Tibial nerve (tissue), 4 donors: ENCODE measurements around the gene RGSL1.
A peak's percentile ranks its signal among the peaks of the same experiment; 100 is the strongest.

Experiments used
- EP300 ChIP-seq, 2 donors: sonication (generic); formaldehyde crosslinking; IDR thresholded peaks; one replicate each; pipeline ENCODE4 v1.6.1; 2017; ENCODE audit warnings: antibody characterized with exemption in 2 of 2, mild to moderate bottlenecking in 1 of 2
- POLR2A ChIP-seq, 2 donors: fragments of 450-650 bp; IDR thresholded peaks; one replicate each; pipeline ENCODE4 v1.6.1; 2017; ENCODE audit warnings: antibody characterized with exemption in 2 of 2, mild to moderate bottlenecking in 2 of 2, moderate library complexity in 2 of 2
- TF ChIP-seq, protein P1 (sequence below), 5 experiments: fragments of 200-600 bp in 3 of 5; fragments of 450-650 bp in 2 of 5; sonication (generic) in 3 of 5; IDR thresholded peaks; one replicate each; pipeline ENCODE4 v1.5.1; 2016 to 2019; ENCODE audit warnings: antibody characterized with exemption in 5 of 5, mild to moderate bottlenecking in 3 of 5, moderate library complexity in 2 of 5

DNA sequence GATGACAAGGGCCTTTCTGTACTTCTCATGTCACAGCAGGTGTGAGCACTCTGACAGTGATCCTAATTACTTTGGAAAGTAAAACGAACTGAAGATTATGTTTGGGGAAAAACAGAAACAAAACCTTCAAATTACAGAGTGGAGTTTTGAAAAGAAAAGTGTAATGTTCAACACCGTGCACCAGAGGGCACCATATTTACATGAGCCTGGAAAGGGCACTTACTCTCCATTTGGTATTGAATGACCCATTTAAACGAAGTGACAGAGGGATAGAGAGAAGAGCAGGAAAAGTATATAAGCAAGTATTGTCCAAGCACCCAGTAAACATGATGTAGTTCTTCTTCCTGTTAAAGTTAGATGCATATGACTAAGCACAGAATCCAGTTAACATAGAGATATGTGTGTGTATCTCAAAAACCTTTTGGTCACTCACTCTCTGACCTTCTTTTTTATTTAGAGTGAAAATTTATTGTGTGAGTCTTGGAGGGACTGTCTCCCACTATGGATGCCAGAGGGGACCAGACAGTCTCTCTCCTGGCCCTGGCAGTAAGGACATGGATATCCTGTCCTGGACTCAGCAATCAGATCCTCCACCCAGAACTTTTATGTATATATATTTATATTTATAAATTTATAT lies 3.8 kb upstream of the RGSL1 start:
- no peak for TF ChIP-seq POLR2A (IDR thresholded peaks at IDR 0.05)
- TF ChIP-seq, protein P1, sequence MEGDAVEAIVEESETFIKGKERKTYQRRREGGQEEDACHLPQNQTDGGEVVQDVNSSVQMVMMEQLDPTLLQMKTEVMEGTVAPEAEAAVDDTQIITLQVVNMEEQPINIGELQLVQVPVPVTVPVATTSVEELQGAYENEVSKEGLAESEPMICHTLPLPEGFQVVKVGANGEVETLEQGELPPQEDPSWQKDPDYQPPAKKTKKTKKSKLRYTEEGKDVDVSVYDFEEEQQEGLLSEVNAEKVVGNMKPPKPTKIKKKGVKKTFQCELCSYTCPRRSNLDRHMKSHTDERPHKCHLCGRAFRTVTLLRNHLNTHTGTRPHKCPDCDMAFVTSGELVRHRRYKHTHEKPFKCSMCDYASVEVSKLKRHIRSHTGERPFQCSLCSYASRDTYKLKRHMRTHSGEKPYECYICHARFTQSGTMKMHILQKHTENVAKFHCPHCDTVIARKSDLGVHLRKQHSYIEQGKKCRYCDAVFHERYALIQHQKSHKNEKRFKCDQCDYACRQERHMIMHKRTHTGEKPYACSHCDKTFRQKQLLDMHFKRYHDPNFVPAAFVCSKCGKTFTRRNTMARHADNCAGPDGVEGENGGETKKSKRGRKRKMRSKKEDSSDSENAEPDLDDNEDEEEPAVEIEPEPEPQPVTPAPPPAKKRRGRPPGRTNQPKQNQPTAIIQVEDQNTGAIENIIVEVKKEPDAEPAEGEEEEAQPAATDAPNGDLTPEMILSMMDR (IDR thresholded peaks at IDR 0.05): peak; percentile 38 to 63 (median 50)
- no peak for TF ChIP-seq EP300 (IDR thresholded peaks at IDR 0.05)
